ENCODE measurements around the gene RALB.

RALB gene

GRCh38 chr2:120225549-120226065 lies 27.0 kb upstream of the RALB start:
- TF ChIP-seq, protein P1, sequence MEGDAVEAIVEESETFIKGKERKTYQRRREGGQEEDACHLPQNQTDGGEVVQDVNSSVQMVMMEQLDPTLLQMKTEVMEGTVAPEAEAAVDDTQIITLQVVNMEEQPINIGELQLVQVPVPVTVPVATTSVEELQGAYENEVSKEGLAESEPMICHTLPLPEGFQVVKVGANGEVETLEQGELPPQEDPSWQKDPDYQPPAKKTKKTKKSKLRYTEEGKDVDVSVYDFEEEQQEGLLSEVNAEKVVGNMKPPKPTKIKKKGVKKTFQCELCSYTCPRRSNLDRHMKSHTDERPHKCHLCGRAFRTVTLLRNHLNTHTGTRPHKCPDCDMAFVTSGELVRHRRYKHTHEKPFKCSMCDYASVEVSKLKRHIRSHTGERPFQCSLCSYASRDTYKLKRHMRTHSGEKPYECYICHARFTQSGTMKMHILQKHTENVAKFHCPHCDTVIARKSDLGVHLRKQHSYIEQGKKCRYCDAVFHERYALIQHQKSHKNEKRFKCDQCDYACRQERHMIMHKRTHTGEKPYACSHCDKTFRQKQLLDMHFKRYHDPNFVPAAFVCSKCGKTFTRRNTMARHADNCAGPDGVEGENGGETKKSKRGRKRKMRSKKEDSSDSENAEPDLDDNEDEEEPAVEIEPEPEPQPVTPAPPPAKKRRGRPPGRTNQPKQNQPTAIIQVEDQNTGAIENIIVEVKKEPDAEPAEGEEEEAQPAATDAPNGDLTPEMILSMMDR (IDR thresholded peaks at IDR 0.05; ENCODE audit: low read depth, low read length, missing control alignments), result no peak
- H3K4me3 ChIP-seq (replicated peaks; ENCODE audit: low read depth, low read length), result no peak overlapping the region
- no peak for DNase-seq (ENCODE audit: extremely low read depth, low read depth)

DNA sequence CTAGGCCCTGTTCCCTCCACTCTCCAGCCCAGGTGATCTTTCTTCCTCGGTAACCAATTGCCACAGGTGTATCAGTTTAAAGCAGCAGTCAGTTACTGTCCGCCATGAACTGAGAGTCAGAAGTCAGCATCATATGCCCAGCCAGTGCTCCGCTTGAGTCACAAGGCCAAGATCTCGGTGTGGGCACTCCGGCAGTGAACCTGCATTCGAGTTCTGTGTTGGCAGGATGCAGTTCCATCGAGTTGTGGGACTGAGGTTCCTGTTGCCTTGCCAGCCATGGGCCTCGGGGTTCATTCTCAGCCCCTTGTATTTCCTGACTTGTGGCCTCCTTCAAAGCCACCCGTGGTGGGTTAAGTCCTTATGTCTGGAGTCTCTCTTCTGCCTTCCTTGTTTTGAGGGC lies 26.3 kb upstream of the RALB start:
- no peak for DNase-seq (ENCODE audit: extremely low read depth, low read depth)
- no peak overlapping the region for H3K4me3 ChIP-seq (replicated peaks; ENCODE audit: low read depth, low read length)
- TF ChIP-seq, protein P1 (IDR thresholded peaks at IDR 0.05; ENCODE audit: low read depth, low read length, missing control alignments), result no peak

- DNase-seq (ENCODE audit: extremely low read depth, low read depth), result no peak
- TF ChIP-seq, protein P1 (IDR thresholded peaks at IDR 0.05; ENCODE audit: low read depth, low read length, missing control alignments), result no peak
- no peak overlapping the region for H3K4me3 ChIP-seq (replicated peaks; ENCODE audit: low read depth, low read length)
These were observed 25.3 kb upstream of the RALB start for GRCh38 chr2:120227111-120227991.

DNA sequence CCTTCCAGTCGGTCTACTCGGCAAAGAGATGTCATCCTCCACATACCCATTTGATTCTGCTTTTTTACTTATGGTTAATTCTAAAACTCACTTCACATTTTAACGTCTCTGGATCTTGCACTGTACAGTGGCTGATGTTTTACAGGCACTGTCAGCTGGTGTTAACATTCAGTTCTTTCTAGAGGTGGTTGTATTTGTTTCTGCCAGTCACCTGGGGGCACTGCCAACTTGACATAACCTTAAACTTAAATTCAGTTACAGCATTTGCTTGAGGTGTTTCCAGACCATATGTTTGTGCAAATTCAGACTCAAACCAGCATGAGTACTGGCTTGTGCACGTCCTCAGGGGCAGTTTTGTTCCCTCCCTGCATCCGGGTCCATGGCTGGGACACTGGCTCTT lies 24.1 kb upstream of the RALB start:
- H3K4me3 ChIP-seq (replicated peaks; ENCODE audit: low read depth, low read length), result no peak overlapping the region
- TF ChIP-seq, protein P1 (IDR thresholded peaks at IDR 0.05; ENCODE audit: low read depth, low read length, missing control alignments), result no peak
- DNase-seq (ENCODE audit: extremely low read depth, low read depth), result no peak

GRCh38 chr2:120229341-120229740 lies 23.3 kb upstream of the RALB start:
- TF ChIP-seq, protein P1 (IDR thresholded peaks at IDR 0.05; ENCODE audit: low read depth, low read length, missing control alignments), result no peak
- DNase-seq (ENCODE audit: extremely low read depth, low read depth), result no peak
- no peak overlapping the region for H3K4me3 ChIP-seq (replicated peaks; ENCODE audit: low read depth, low read length)

GRCh38 chr2:120230515-120231471 lies 21.9 kb upstream of the RALB start:
- no peak overlapping the region for H3K4me3 ChIP-seq (replicated peaks; ENCODE audit: low read depth, low read length)
- no peak for DNase-seq (ENCODE audit: extremely low read depth, low read depth)
- TF ChIP-seq, protein P1 (IDR thresholded peaks at IDR 0.05; ENCODE audit: low read depth, low read length, missing control alignments), result no peak

Measured in HFF-Myc (cell line).